H1 (cell line): ENCODE data around the gene SYVN1. TPM values are rescaled to one million over a fixed set of nuclear protein-coding genes. Genes with fewer than 3 reads are reported as not detected.

Experiments
- BACH1 ChIP-seq: IDR thresholded peaks from 2 replicates; pipeline ENCODE4 v1.6.1; 2012; ENCODE audit warnings: low read length, improper control_type of control experiment
- CHD7 ChIP-seq: fragments of 300-600 bp; sonication (generic); IDR thresholded peaks from 2 replicates; pipeline ENCODE4 v1.7.1; 2012; ENCODE audit warnings: low read length, moderate library complexity, mild to moderate bottlenecking, inconsistent platforms; ENCODE audit not compliant: insufficient replicate concordance
- CREB1 ChIP-seq: IDR thresholded peaks from 2 replicates; pipeline ENCODE4 v1.6.1; 2012; ENCODE audit warnings: inconsistent platforms
- EZH2 ChIP-seq: fragments of 200-600 bp; sonication (generic); IDR thresholded peaks from 2 replicates; pipeline ENCODE4 v1.7.1; 2012; ENCODE audit warnings: low read depth, mild to moderate bottlenecking, moderate library complexity, low read length, inconsistent platforms; ENCODE audit not compliant: severe bottlenecking
- JUN ChIP-seq: IDR thresholded peaks from 2 replicates; pipeline ENCODE4 v1.6.1; 2011; ENCODE audit warnings: low read depth, mild to moderate bottlenecking, improper control_type of control experiment, low read length
- JUND ChIP-seq: IDR thresholded peaks from 2 replicates; pipeline ENCODE4 v1.6.1; 2011; ENCODE audit warnings: mild to moderate bottlenecking, improper control_type of control experiment, low read length
- MAFK ChIP-seq: IDR thresholded peaks from 2 replicates; pipeline ENCODE4 v1.6.1; 2012; ENCODE audit warnings: low read depth, mild to moderate bottlenecking, improper control_type of control experiment, low read length
- PHF8 ChIP-seq: fragments of 200-600 bp; sonication (generic); conservative IDR thresholded peaks from 2 replicates; pipeline ENCODE4 v1.7.1; 2012; ENCODE audit warnings: low read depth, mild to moderate bottlenecking, inconsistent platforms, low read length, moderate library complexity
- POLR2A ChIP-seq, 2 experiments: IDR thresholded peaks; 1 replicate in 1 of 2; 2 replicates in 1 of 2; pipeline ENCODE4 v1.6.1; 2011; ENCODE audit warnings: low read depth in 2 of 2, low read length in 2 of 2, mild to moderate bottlenecking in 2 of 2; ENCODE audit errors: control extremely low read depth in 1 of 2
- SIX5 ChIP-seq: IDR thresholded peaks from 2 replicates; pipeline ENCODE4 v1.6.1; 2011; ENCODE audit warnings: mild to moderate bottlenecking, low read depth, low read length
- SP1 ChIP-seq: IDR thresholded peaks from 2 replicates; pipeline ENCODE4 v1.6.1; 2011; ENCODE audit warnings: low read depth, low read length
- SP4 ChIP-seq: IDR thresholded peaks from 2 replicates; pipeline ENCODE4 v1.6.1; 2012; ENCODE audit warnings: low read length, inconsistent platforms
- polyA plus RNA-seq, 7 experiments: library from polyadenylated mRNA; depleted of rRNA in 3 of 7; stranded (reverse) in 5 of 7; unstranded in 2 of 7; fragments of >200 nt in 5 of 7; fragments of 200-250 nt in 2 of 7; gene quantifications; 1 replicate in 5 of 7; 2 replicates in 1 of 7; 4 replicates in 1 of 7; pipeline versions ENCODE4 v1.2.1 to v1.2.3, GENCODE V29; 2011 to 2013; ENCODE audit warnings: missing spikeins in 2 of 7, mixed read lengths in 2 of 7
- total RNA-seq: library from RNA; stranded (reverse); fragmentation: NEBNext Ultra II Directional; extraction: Animal tissue kit (Norgen Biotek cat#: 25700); gene quantifications from 2 replicates; pipeline ENCODE4 v1.2.1, GENCODE V29; 2021

SYVN1 gene
- total and polyA plus RNA-seq, 2 of the 8 experiments (the other 6 are each of a cell fraction or from before 2014, with no cell fraction given) = 27.8 to 29.4 TPM

- TF ChIP-seq CHD7 = no peak
- no peak for TF ChIP-seq MAFK
- TF ChIP-seq SP4 = 0 out of 2 replicates have a peak, but pooled peaks have one; percentile 38
- peak; percentile 93 for TF ChIP-seq PHF8
- TF ChIP-seq SIX5 = 0 out of 2 replicates have a peak, but pooled peaks have one; percentile 8
- TF ChIP-seq JUN = no peak
- peak; percentile 100 for TF ChIP-seq CREB1
- TF ChIP-seq EZH2 = no peak
- peak; percentile 78 for TF ChIP-seq SP1
- peak; percentile 42; the same call in 1 of the 2 replicates for TF ChIP-seq JUND
- peak; percentile 66; the same call in 1 of the 2 replicates for TF ChIP-seq BACH1
- peak; percentile 54 to 85 for TF ChIP-seq POLR2A (IDR thresholded peaks at IDR 0.05; ENCODE audit: control extremely low read depth in 1 of 2, low read depth in 2 of 2, low read length in 2 of 2)
Measured at GRCh38 chr11:65083834-65084597, 50.3 kb downstream of the SYVN1 start, which contains the start of the genes CDCA5 and ZFPL1 (continued).
